Neuron (in vitro differentiated cells): ENCODE results near the gene ADRA2C.

Experiments
- H2AFZ ChIP-seq: one replicate; pipeline ENCODE4 v1.6.1; 2013; ENCODE audit warnings: low read depth, mild to moderate bottlenecking, inconsistent platforms, low read length, moderate library complexity
- H3K27me3 ChIP-seq: one replicate; pipeline ENCODE4 v1.6.1; 2013; ENCODE audit warnings: low read length; ENCODE audit not compliant: insufficient read depth
- H3K36me3 ChIP-seq: one replicate; pipeline ENCODE4 v1.6.1; 2013; ENCODE audit warnings: low read length; ENCODE audit not compliant: insufficient read depth
- H3K4me1 ChIP-seq: one replicate; pipeline ENCODE4 v1.6.1; 2013; ENCODE audit warnings: low read length; ENCODE audit not compliant: insufficient read depth
- H3K4me3 ChIP-seq: 2 replicates; pipeline ENCODE4 v1.5.1; 2013; ENCODE audit warnings: mild to moderate bottlenecking, low read length, moderate library complexity
- H3K9me3 ChIP-seq: one replicate; pipeline ENCODE4 v1.6.1; 2013; ENCODE audit warnings: low read length

The ADRA2C gene

DNA sequence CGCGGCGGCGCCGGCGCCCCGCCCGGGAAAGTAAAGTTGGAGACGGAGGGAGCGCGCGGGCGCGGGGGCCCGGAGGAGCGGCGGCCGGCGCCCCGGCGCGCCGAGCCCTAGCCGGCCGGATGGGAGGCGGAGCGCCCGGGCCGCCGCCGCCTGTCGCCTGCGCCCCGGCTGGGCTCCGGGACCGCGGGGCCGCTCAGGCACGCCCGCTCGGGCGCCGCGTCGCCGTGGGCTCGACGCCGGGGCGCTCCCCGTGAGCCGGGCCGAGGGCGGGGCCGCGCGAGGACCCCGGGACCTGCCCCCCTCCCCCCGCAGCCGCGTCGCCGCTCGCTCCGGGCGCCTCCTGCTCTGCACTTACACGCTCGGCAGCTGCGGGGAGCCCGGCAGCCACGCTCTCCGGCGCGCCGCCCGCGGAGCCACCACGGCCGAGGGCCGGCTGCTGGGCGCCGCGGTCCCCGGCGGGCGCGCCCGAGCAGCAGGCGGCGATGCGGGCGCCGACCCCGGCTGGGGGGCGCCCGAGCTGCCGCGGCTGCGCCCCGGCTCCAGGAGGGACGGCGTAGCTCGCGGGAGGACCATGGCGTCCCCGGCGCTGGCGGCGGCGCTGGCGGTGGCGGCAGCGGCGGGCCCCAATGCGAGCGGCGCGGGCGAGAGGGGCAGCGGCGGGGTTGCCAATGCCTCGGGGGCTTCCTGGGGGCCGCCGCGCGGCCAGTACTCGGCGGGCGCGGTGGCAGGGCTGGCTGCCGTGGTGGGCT, at the start of gene ADRA2C:
TSS of gene ADRA2C (plus strand) at position 350 of the 749 bp plus-strand sequence. CDS start at position 572, 222 bp downstream.
- H3K4me3 ChIP-seq: peak within 1 kb of the TSS; percentile 43
- H3K36me3 ChIP-seq: no peaks in the 10 kb centered on the region

DNA sequence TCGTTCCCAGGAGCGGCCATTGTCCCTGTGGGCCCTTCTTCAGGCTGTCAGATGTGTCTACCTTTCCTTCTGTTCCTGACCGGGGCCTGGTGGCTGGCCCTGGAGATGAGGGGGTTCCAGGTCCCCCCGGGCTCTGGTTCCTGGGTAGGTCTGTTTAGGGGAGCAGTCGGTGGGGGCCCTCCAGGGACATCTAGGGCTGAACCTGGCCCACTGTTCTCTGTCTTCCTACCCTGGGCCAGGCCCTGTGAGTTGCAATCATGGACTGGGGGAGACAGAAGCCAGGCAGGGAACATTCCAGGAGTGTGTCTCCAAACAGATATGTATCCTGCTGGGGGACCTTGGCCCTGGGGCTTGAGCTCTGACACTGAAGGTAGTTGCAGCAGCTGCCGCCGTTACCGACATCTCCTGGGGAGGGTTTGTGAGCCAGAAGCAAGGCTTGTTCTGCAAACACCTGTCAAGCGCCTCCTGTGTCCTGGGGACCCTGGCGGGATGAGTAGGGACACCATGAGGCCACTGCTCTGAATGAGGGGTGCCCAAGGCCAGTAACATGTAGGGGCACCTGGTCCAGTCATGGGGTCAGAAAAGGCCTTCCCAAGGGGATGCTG, 49.5 kb upstream of the ADRA2C start:
- Histone ChIP-seq H2AFZ (no peak overlapping the region), H3K36me3 (no peaks in the 10 kb centered on the region), H3K4me1 (no peaks in the 10 kb centered on the region), H3K9me3 (no peaks in the 10 kb centered on the region), H3K4me3 (no peak overlapping the region), H3K27me3 (no peaks in the 10 kb centered on the region)

More for the DNA sequence above, at the start of gene ADRA2C:
- Histone ChIP-seq H2AFZ (peak within 1 kb of the TSS; percentile 18), H3K9me3 (peaks cover 5% of the 10 kb centered on the region), H3K4me1 (no peaks in the 10 kb centered on the region), H3K27me3 (peaks cover 59% of the 10 kb centered on the region)

DNA sequence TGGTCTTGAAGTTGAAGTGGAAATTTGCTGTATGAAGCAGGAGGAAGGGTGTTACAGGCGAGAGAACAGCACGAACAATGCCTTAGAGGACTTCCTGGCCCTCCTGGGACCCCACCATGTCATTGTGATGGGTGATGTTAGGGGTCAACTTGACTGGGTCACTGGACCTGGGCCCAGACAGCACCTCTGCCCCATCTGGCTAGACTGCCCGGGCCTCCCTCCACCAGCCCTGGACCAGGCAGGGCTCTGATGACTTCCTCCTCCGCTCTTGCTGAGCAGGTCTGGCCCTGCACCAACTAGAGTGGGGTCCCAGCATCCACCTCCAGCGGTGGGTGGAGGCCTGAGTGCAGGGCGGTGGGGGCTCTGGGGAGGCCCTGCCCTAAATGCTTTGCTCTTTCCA, 48.9 kb upstream of the ADRA2C start:
- Histone ChIP-seq H2AFZ (no peak overlapping the region), H3K36me3 (no peaks in the 10 kb centered on the region), H3K27me3 (no peaks in the 10 kb centered on the region), H3K9me3 (no peaks in the 10 kb centered on the region), H3K4me1 (no peaks in the 10 kb centered on the region), H3K4me3 (no peak overlapping the region)

DNA sequence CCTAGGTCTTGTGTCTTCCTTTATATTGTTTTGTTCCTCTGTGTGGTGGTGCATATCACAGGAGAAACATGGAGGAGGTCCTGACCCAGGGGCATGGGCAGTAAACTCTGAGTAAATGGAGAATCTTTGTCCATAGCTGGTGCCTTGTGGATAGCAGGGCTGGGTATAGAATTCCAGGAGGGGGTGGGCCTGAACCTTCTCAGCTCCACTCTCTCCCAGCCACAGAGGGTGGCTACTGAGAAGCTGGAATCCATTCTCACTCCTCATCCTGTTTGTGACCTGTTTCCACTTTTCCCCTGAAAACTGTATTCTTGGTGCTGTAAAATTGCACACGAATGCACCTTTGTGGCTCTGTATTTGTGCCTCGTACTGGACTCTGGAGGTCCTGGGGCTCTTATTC, 47.7 kb upstream of the ADRA2C start:
- Histone ChIP-seq H3K4me3 (no peak overlapping the region), H3K27me3 (peaks cover 9% of the 10 kb centered on the region), H3K36me3 (no peaks in the 10 kb centered on the region), H3K9me3 (peaks cover 5% of the 10 kb centered on the region), H2AFZ (no peak overlapping the region), H3K4me1 (no peaks in the 10 kb centered on the region)

DNA sequence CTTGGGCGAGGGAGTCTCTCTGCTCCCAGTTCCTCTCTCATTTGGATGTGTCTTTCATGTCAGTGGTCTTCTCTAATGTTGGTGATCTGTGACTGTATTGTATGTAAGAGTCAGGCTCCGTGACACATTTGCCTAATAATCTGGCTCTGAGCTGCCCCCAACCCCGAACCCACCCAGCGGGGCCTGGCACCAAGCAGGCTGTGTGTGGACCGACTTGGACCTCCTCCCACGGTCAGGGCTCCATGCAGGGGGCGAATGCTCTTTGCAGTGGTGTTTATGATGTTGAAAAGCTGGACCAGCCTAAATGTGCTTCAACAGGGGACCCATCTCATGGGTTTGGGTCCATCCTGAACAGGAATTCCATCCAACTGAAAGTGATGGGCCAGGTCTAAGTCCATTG, 47.0 kb upstream of the ADRA2C start:
- peaks cover 16% of the 10 kb centered on the region for H3K27me3 ChIP-seq
- H3K4me3 ChIP-seq: no peak overlapping the region
- peaks cover 5% of the 10 kb centered on the region for H3K9me3 ChIP-seq
- no peaks in the 10 kb centered on the region for H3K4me1 ChIP-seq
- no peak overlapping the region for H2AFZ ChIP-seq
- H3K36me3 ChIP-seq: no peaks in the 10 kb centered on the region

DNA sequence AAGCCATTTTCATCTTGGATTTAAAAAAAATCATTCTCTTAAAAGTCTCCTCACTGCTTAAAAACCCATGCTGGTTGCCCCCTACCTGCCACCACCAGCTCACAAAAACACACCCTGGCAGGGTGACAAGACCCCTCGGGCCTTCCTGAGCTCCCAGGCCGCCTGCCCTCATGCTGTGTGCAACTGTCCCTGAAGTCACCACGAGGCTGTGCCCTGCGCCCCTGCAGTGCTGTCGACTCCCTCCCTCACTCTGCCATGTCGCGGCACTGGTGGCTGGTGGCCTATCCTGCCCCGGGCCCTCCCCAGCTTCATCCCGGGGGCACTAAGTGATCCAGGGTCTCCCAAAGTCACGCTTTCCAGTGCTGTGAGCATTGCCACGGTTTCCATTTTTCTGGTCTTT, 46.3 kb upstream of the ADRA2C start:
- no peak overlapping the region for H2AFZ ChIP-seq
- H3K36me3 ChIP-seq: no peaks in the 10 kb centered on the region
- no peaks in the 10 kb centered on the region for H3K4me1 ChIP-seq
- peaks cover 23% of the 10 kb centered on the region for H3K27me3 ChIP-seq
- H3K9me3 ChIP-seq: peaks cover 5% of the 10 kb centered on the region
- H3K4me3 ChIP-seq: no peak overlapping the region

DNA sequence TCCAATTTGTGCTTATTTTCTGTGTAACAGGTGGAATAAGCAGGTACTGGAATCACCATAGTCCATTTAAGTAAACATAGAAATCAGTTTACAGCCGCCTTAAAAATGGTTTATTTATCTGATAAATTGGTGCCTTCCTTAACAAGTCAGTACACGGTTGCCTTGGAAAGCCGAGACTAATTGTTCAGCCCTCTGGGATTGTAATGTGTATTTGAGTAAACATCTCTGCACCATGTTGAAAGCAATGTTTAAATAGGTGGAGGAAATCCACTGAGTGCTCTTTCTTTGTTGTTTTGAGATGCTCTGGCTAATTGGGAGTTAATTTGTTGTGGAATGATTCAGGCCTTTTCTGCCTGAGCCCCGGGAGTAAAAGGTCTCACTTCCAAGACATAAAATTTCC, 45.7 kb upstream of the ADRA2C start:
- Histone ChIP-seq H3K4me3 (no peak overlapping the region), H3K4me1 (no peaks in the 10 kb centered on the region), H3K27me3 (peaks cover 29% of the 10 kb centered on the region), H3K36me3 (no peaks in the 10 kb centered on the region), H2AFZ (no peak overlapping the region), H3K9me3 (peaks cover 5% of the 10 kb centered on the region)

DNA sequence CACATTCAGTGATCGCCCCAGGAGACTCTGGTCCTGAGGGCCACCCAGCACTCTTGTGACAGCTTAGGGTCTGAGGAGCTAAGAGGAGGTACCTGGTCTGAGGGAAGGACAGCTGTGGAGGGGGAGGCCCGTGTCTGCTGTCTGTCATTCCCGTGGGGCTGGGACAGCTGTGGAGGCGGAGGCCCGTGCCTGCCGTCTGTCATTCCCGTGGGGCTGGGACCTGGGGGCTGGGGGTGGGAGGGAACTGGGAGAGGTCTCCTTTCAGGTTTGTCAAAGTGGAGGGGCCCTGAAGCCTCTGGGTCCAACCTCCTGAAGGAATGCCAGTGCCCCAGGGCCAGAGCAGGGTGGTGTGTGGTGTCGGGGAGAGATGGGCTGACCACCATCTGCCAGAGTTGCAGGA, 45.0 kb upstream of the ADRA2C start:
- no peak overlapping the region for H3K4me3 ChIP-seq
- no peak overlapping the region for H2AFZ ChIP-seq
- H3K27me3 ChIP-seq: peaks cover 32% of the 10 kb centered on the region
- no peaks in the 10 kb centered on the region for H3K4me1 ChIP-seq
- peaks cover 5% of the 10 kb centered on the region for H3K9me3 ChIP-seq
- H3K36me3 ChIP-seq: no peaks in the 10 kb centered on the region

DNA sequence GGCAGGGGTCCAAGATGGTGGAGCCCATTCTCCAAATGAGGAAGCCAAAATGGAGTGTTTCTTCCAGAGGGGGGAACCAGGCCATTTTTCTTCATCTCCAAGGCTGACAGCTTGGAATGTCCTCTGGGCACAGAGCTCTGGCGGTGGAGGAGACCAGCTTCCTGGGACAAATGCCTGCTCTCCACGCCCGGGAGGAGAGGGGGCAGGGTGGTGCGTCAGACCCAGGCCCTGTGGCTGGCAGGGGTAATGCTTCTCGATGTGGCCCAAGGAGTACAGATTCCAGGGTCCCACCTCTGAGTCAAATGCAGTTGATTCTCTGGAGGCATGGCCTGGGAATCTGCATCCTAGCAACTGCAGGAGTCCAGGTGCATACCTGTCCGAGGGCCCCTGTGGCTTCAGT, 44.6 kb upstream of the ADRA2C start:
- Histone ChIP-seq H3K9me3 (peaks cover 5% of the 10 kb centered on the region), H3K36me3 (no peaks in the 10 kb centered on the region), H2AFZ (no peak overlapping the region), H3K27me3 (peaks cover 36% of the 10 kb centered on the region), H3K4me1 (no peaks in the 10 kb centered on the region), H3K4me3 (no peak overlapping the region)

DNA sequence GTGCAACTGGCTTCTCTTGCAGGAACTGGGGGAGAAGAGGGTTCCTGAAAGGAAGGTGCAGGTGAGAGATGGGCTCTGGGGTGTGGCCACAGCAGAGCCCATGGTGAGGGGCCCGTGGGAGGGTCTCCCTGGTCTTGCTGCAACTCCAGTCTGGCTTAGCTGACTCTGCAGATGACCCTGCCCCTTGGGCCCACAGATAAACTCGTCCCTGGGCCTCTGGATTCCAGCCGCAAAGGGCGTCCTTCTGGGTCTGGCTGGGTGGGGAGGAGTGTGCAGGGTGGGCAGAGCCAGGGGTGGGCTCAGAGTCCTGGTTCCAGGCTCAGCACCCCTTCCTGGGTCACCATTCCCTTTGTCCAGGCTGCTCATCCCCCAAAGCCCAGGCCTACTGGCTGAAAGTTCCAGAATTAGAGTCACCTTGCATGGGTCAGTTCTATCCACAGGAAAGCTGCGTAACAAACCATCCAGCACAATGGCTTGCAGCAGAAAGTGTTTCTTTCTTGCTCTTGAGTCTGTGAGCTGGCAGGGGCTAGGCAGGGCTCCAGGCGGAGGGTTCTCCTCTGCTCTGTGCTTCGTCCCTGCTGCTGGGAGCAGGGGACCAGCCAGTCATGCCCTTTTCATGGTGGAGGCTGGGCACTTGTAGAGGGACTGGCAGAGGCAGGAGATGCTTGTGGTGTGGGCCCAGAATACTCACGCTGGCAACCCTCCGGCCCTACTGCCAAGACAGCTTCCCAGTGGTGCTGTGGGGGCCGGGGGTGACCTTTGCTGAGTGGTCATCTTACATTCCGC, 43.5 kb upstream of the ADRA2C start:
- H2AFZ ChIP-seq: no peak overlapping the region
- no peaks in the 10 kb centered on the region for H3K36me3 ChIP-seq
- peaks cover 41% of the 10 kb centered on the region for H3K27me3 ChIP-seq
- H3K4me1 ChIP-seq: no peaks in the 10 kb centered on the region
- H3K4me3 ChIP-seq: no peak overlapping the region
- peaks cover 5% of the 10 kb centered on the region for H3K9me3 ChIP-seq

DNA sequence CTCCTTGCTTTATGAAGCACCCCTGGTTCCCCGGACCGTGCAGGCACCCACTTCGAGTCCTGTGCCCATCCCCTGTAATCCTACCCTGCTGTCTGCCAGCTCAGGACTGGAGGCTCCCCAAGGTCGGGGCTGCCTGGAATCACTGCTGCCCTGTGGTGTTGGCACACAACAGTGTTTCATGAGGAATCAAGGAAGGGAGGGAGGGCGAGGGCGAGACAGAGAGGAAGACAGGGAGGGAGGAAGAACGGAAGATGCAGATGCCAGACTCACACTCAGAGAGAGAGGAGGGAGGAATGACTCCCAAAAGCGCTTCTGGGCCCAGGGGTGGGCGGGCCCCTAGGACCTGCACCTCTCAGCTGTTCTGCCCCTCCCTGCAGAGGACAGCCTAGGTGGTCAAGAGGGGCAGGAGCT, 42.9 kb upstream of the ADRA2C start:
- Histone ChIP-seq H3K27me3 (peaks cover 41% of the 10 kb centered on the region), H3K9me3 (peaks cover 5% of the 10 kb centered on the region), H2AFZ (no peak overlapping the region), H3K4me1 (no peaks in the 10 kb centered on the region), H3K4me3 (no peak overlapping the region), H3K36me3 (no peaks in the 10 kb centered on the region)

DNA sequence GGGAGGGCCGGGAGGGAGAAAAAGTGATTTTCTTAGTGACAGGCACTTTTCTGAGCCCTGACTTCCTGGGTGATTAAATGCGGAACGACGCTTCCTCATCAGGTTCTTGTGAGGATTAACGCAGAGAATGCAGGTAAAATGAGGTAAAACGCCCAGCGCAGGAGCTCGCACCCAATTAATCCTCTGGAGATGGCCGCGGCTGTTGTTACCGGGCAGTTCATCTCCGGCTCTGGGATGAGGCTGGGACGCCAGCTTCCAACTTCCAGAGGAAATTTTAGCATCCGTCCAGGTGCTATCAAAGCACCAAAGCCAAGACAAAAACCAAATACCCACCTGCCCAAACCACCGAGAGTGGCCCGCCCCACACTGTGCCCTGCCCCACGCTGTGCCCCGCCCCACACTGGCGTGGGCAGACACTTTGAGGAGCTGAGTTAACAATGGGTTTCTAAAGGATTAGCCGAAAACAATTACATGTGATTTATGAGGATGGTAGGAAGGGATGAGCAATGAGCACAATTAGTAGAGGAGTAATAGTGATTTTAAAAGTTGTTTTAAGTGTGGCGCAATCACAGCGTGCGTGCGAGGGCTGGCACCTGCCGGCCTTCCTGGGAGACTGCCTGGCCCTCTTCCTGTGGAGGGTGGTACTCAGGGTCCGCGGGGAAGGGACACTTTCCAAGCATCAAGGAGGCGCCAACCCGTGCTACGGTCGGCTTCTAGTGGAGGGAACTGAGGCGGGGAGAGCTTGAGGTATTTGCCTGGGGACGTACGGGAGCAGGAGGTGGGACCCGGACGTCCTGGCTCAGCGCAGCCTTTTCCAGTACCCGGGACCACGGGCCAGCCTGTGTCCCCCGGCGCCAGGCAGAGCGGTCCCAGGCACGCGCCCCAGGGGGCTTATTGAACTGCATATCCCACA, 41.6 kb upstream of the ADRA2C start:
- Histone ChIP-seq H3K36me3 (no peaks in the 10 kb centered on the region), H3K27me3 (peaks cover 45% of the 10 kb centered on the region), H2AFZ (no peak overlapping the region), H3K4me1 (no peaks in the 10 kb centered on the region), H3K9me3 (peaks cover 5% of the 10 kb centered on the region), H3K4me3 (no peak overlapping the region)
